ENCODE data around the gene SH3PXD2A. TPM values are rescaled to one million over a fixed set of nuclear protein-coding genes. Genes with fewer than 3 reads are reported as not detected.

SH3PXD2A gene
- total and polyA plus RNA-seq, 10 of the 15 experiments (the other 5 are each of a cell fraction or from before 2014, with no cell fraction given) = 0.63 to 14.0 (median 4.4) TPM

DNA sequence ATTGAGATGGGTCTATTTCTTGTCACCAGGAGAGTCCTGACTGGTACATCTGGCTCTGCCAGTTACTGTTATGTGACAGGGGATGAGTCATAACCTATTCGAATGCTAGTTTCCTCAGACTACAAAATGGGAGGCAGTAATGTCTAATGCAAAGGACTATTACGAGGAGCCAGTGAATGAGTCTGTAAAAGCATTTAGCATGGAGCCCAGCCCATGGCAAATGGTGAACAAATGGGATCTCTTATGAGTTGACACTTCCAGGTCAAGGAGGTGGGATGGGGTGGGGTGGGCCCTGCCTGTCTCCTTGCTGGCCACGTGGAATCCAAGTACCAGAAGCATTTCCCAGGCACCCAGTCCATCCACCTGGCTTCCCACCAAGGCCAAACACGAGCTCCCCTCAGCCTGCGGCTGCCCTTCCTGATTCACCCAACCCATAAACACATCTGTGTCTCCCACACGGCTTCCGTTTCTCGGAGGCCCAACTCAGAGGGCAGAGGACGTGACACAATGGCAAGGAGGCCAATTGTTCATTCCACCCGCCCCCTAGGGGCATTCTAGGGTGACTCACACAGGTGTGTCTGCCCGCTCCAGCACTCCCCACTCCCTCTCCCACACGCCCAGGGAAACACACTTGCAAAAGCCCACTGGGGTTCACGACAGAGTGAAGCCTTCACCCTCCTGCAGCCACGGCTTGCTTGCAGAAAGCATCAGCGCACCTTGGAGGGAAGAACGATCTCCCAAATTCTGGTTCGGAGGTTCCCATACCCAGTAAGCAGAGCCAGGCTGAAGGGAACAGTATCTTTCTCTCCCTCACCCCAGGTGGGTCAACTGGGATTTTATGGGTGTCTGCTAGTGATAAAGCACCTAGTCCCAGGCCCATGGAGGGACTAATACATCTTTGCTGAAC is 109.8 kb downstream of the SH3PXD2A start:
- intact Hi-C loops (cut with micrococcal nuclease; ENCODE audit: unreplicated experiment) = no loop called here
- ATAC-seq = peak; percentile 57
- no peak for DNase-seq (ENCODE audit: low read depth, low spot score)
- Histone ChIP-seq H3K4me1 (ENCODE audit: control insufficient read depth, insufficient read depth, low read length) (no peaks in the 10 kb centered on the region), H3K27me3 (replicated peaks in 1 of 2; ENCODE audit: control insufficient read depth in 2 of 2, insufficient read depth in 2 of 2, low read length in 1 of 2) (no peaks in the 10 kb centered on the region), H3K9ac (ENCODE audit: control insufficient read depth, insufficient read depth, low read length) (no peak overlapping the region), H4K20me1 (ENCODE audit: control insufficient read depth, insufficient read depth) (no peaks in the 10 kb centered on the region), H3K4me3 (no peak overlapping the region), H3K27ac (ENCODE audit: control insufficient read depth, insufficient read depth) (no peak overlapping the region), H3K79me2 (ENCODE audit: control insufficient read depth, insufficient read depth, low read length) (no peaks in the 10 kb centered on the region), H3K4me2 (ENCODE audit: control insufficient read depth, insufficient read depth) (no peak overlapping the region), H3K36me3 (ENCODE audit: control insufficient read depth in 2 of 2, insufficient read depth in 2 of 2, low read length in 1 of 2) (no peaks in the 10 kb centered on the region), H3K9me3 (replicated peaks; ENCODE audit: control insufficient read depth, insufficient read depth, low read length) (no peaks in the 10 kb centered on the region), H2AFZ (ENCODE audit: control insufficient read depth, low read depth, low read length) (no peak overlapping the region)
- TF ChIP-seq YBX1 (IDR thresholded peaks at IDR 0.05) (no peak), NR2C2 (IDR thresholded peaks at IDR 0.05; ENCODE audit: borderline replicate concordance, control insufficient read depth, insufficient read length, low read depth) (no peak), TCF7 (IDR thresholded peaks at IDR 0.05; ENCODE audit: borderline replicate concordance) (no peak), MTA2 (IDR thresholded peaks at IDR 0.05; ENCODE audit: low read depth) (no peak), MYB (IDR thresholded peaks at IDR 0.05; ENCODE audit: borderline replicate concordance, low read depth, low read length) (no peak), ZNF384 (IDR thresholded peaks at IDR 0.05; ENCODE audit: borderline replicate concordance, low read depth, low read length) (no peak), SREBF2 (IDR thresholded peaks at IDR 0.05; ENCODE audit: low read length) (no peak), SMAD1 (IDR thresholded peaks at IDR 0.05; ENCODE audit: low read depth, partially characterized antibody) (no peak), KAT2A (conservative IDR thresholded peaks at IDR 0.05; ENCODE audit: control insufficient read depth, low read depth, low read length) (no peak), MXI1 (IDR thresholded peaks at IDR 0.05; ENCODE audit: low read depth, low read length) (no peak), RBBP5 (conservative IDR thresholded peaks at IDR 0.05) (no peak), GATAD2B (conservative IDR thresholded peaks at IDR 0.05; ENCODE audit: low read depth) (no peak)
- TF ChIP-seq, protein P1, sequence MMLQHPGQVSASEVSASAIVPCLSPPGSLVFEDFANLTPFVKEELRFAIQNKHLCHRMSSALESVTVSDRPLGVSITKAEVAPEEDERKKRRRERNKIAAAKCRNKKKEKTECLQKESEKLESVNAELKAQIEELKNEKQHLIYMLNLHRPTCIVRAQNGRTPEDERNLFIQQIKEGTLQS (IDR thresholded peaks at IDR 0.05; ENCODE audit: borderline replicate concordance, extremely low read depth, low read depth, low read length) = no peak
- POLR2A ChIA-PET = no interaction called here
- CTCF ChIA-PET = interaction anchor here (1.3 kb wide), 1 partner anchor 32 kb away, joined by 3 read pairs; no protein-coding TSS in a partner anchor
- no TSS peak for BruUV-seq (replicated peaks)
- 27% methylated on average over 17 of the region's 17 CpGs for WGBS (ENCODE audit: insufficient coverage, insufficient replicate concordance, low lambda C conversion rate, missing lambda C conversion rate)
- SMC1A ChIA-PET (ENCODE audit: uncharacterized antibody, unreplicated experiment) = interaction anchor here (0.9 to 1.1 kb wide), 2 partner anchors 33 to 36 kb away, joined by 3 read pairs; no protein-coding TSS in a partner anchor
- in situ Hi-C loops (cut with MboI) = no loop called here
- no peak for FAIRE-seq
- RAD21 ChIA-PET (ENCODE audit: unreplicated experiment) = no interaction called here

Data from GM12878 (cell line).